ENCODE results near the gene GKAP1.
"Not testable (repeated sequence)": the region's sequence is repeated elsewhere in the genome, so short reads cannot be mapped to it uniquely, and the experiment has no call there.

DNA sequence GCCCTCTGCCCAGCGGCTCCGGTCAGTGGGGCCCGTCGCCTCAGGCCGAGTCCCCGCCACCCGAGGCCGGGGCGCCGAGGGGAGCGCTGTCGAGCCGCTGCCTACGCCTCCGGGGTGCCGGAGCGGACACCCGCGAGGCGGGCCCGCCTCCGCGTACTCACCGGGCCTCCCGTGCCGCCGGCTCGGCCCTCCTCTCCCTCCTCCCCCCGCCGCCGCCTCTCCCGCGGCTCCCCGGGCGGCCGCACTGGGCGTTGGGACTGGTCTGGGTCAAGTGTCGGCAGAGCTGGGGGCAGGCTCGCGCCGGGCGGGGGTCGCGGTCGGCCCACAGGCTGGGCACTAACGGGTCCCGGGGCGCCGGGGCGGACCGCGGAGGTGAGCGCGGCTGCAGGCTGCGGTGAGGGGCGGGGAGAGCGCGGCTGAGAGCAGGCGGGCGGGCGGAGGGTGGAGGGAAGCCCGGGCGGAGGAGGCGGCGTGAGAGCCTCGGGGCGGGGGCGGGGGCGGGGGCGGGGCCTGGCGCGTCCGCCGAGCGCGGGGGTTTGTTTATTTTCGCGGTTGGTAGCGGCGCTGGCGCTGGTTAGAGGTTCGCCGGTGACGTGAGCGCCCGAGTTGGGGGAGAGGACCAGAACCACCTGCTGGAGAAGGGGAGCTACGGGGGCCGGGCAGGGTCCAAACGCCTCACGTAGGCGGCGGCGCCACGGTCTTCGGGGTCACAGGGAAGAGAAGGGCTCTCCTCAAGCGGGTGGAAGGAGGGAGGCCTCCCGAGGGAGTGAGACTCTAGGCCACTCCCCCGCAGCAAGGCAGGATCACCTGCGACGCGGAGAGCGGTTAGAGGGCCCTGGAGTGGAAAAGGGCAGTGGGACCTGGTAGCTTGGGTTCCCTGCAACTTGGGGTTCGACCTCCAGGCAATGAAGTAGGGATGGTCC is at the start of gene GKAP1:
- TF ChIP-seq, protein P1, sequence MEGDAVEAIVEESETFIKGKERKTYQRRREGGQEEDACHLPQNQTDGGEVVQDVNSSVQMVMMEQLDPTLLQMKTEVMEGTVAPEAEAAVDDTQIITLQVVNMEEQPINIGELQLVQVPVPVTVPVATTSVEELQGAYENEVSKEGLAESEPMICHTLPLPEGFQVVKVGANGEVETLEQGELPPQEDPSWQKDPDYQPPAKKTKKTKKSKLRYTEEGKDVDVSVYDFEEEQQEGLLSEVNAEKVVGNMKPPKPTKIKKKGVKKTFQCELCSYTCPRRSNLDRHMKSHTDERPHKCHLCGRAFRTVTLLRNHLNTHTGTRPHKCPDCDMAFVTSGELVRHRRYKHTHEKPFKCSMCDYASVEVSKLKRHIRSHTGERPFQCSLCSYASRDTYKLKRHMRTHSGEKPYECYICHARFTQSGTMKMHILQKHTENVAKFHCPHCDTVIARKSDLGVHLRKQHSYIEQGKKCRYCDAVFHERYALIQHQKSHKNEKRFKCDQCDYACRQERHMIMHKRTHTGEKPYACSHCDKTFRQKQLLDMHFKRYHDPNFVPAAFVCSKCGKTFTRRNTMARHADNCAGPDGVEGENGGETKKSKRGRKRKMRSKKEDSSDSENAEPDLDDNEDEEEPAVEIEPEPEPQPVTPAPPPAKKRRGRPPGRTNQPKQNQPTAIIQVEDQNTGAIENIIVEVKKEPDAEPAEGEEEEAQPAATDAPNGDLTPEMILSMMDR (conservative IDR thresholded peaks at IDR 0.05; ENCODE audit: low read depth, low read length) = not testable (repeated sequence)
- not testable (repeated sequence) for TF ChIP-seq EZH2 (IDR thresholded peaks at IDR 0.05; ENCODE audit: borderline replicate concordance, low read depth, low read length, poor library complexity, severe bottlenecking)
